Measurements from ENCODE around the gene LYZL2. TPM values are rescaled to one million over a fixed set of nuclear protein-coding genes. Genes with fewer than 3 reads are reported as not detected.
"Not testable (repeated sequence)": the region's sequence is repeated elsewhere in the genome, so short reads cannot be mapped to it uniquely, and the experiment has no call there.

Gene LYZL2
- total and polyA plus RNA-seq, 2 donors from 2014 or later, result not detected

DNA sequence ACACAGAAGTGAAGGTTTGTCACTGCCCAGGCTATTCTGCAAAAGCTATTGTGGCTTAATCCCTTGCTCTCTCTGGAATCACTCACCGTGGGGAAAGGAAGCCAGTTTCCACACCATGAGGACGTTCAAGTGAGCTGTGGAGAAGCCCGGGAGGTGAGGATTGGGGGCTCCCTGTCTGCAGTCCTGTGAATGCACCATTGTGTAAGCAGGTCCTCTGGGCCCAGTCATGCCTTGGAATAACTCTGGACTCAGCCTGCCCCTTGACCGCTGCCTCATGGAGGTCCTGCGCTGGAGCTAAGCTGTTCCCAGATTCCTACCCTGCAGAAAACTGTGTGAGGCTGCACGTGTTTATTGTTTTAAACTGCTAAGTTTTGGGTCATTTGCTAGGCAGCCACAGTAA is 33.5 kb downstream of the LYZL2 start:
- Histone ChIP-seq H3K4me3 (ENCODE audit: low read length in 3 of 3) (no peak overlapping the region), H3K9me3 (ENCODE audit: control insufficient read depth in 2 of 3, insufficient read depth in 1 of 3, low read length in 3 of 3) (no peaks in the 10 kb centered on the region), H3K9ac (ENCODE audit: low read length in 3 of 3) (no peak overlapping the region), H3K4me1 (ENCODE audit: control insufficient read depth in 2 of 3, insufficient read depth in 2 of 3, low read depth in 1 of 3, low read length in 3 of 3) (no peaks in the 10 kb centered on the region), H3K27me3 (ENCODE audit: control insufficient read depth, insufficient read depth, low read length) (no peaks in the 10 kb centered on the region), H3K27ac (ENCODE audit: low read depth in 2 of 2, low read length in 2 of 2) (no peak overlapping the region), H3K36me3 (ENCODE audit: control insufficient read depth in 2 of 3, insufficient read depth in 3 of 3, low read length in 3 of 3) (no peaks in the 10 kb centered on the region)
- TF ChIP-seq, protein P1, sequence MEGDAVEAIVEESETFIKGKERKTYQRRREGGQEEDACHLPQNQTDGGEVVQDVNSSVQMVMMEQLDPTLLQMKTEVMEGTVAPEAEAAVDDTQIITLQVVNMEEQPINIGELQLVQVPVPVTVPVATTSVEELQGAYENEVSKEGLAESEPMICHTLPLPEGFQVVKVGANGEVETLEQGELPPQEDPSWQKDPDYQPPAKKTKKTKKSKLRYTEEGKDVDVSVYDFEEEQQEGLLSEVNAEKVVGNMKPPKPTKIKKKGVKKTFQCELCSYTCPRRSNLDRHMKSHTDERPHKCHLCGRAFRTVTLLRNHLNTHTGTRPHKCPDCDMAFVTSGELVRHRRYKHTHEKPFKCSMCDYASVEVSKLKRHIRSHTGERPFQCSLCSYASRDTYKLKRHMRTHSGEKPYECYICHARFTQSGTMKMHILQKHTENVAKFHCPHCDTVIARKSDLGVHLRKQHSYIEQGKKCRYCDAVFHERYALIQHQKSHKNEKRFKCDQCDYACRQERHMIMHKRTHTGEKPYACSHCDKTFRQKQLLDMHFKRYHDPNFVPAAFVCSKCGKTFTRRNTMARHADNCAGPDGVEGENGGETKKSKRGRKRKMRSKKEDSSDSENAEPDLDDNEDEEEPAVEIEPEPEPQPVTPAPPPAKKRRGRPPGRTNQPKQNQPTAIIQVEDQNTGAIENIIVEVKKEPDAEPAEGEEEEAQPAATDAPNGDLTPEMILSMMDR (IDR thresholded peaks at IDR 0.05; ENCODE audit: borderline replicate concordance, extremely low read depth, insufficient read depth), result no peak
- no peak for FAIRE-seq
- no peak for DNase-seq
- intact Hi-C loops (cut with DNase I), result no loop called here

DNA sequence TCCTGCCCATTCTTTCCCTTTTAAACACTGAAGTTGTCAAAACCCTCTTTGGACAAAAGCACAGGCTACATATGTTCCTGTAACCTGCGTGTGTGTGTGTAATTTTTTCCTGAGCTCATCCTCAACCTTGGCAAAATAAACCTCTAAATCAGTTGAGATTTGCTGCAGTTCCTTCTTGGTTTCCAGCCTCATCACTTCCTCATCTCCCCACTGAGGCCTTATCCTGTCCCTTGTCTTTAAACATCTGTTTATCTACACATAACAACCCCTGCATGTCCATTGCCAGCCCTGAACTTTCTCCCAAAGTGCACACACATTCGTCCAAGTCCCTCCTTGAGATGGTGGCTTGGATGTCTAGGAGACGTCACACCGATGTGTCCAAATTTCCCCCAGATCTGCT is 35.5 kb downstream of the LYZL2 start:
- Histone ChIP-seq H3K4me3 (ENCODE audit: low read length in 3 of 3) (no peak overlapping the region), H3K4me1 (ENCODE audit: control insufficient read depth in 2 of 3, insufficient read depth in 2 of 3, low read depth in 1 of 3, low read length in 3 of 3) (no peaks in the 10 kb centered on the region), H3K27me3 (ENCODE audit: control insufficient read depth, insufficient read depth, low read length) (no peaks in the 10 kb centered on the region), H3K9ac (ENCODE audit: low read length in 3 of 3) (no peak overlapping the region), H3K27ac (ENCODE audit: low read depth in 2 of 2, low read length in 2 of 2) (no peak overlapping the region), H3K36me3 (ENCODE audit: control insufficient read depth in 2 of 3, insufficient read depth in 3 of 3, low read length in 3 of 3) (no peaks in the 10 kb centered on the region), H3K9me3 (ENCODE audit: control insufficient read depth in 2 of 3, insufficient read depth in 1 of 3, low read length in 3 of 3) (no peaks in the 10 kb centered on the region)
- TF ChIP-seq, protein P1 (IDR thresholded peaks at IDR 0.05; ENCODE audit: borderline replicate concordance, extremely low read depth, insufficient read depth), result no peak
- DNase-seq (peak in 1 of 5 donors; percentile 11), FAIRE-seq (no peak)
- intact Hi-C loops (cut with DNase I), result loop anchor here (5.0 kb wide), 1 partner anchor 202 kb away; no protein-coding TSS in a partner anchor

DNA sequence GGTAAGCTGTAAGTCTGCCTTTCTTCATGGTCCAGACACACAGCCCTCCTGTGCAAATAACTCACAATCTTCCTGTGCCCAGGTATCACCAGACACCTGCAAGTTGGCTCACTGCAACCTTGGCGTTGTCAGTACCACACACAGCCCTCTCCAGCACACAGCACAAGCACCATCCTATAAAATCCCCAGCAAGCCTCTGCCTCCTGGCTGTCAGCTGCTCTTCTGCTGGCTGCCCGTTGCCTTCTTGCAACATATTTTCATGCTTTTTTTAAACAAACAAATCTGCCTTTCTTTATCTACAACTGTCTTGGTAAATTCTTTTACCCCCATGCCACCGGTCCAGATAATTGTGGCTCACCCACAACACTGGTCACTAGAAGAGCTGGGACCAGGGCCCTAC is 36.8 kb downstream of the LYZL2 start:
- intact Hi-C loops (cut with DNase I), result loop anchor here (5.0 kb wide), 1 partner anchor 200 kb away; no protein-coding TSS in a partner anchor

DNA sequence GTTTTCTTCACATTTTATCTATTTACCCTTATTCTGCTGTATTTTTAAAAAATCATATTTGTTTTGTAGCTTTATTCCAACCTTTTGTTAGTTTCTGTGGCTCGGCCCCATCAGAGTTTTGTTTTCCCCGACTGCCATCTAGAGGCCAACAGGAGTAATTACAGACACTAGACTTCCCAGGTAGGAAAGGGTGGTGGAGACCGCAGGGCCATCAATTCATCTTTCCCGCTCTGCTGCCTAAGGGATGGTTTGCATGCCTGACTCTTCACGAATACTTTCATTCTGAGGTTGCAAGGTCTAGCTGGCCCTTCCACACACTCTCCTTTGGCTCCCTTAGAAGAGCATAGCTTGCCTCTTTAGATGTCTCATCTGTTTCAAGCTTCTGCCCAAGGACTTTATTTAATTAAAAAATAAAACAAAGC is 38.3 kb downstream of the LYZL2 start:
- Histone ChIP-seq H3K9ac (ENCODE audit: low read length in 3 of 3) (no peak overlapping the region), H3K4me3 (ENCODE audit: low read length in 3 of 3) (no peak overlapping the region), H3K4me1 (ENCODE audit: control insufficient read depth in 2 of 3, insufficient read depth in 2 of 3, low read depth in 1 of 3, low read length in 3 of 3) (no peaks in the 10 kb centered on the region), H3K9me3 (ENCODE audit: control insufficient read depth in 2 of 3, insufficient read depth in 1 of 3, low read length in 3 of 3) (no peaks in the 10 kb centered on the region), H3K36me3 (ENCODE audit: control insufficient read depth in 2 of 3, insufficient read depth in 3 of 3, low read length in 3 of 3) (no peaks in the 10 kb centered on the region), H3K27ac (ENCODE audit: low read depth in 2 of 2, low read length in 2 of 2) (no peak overlapping the region), H3K27me3 (ENCODE audit: control insufficient read depth, insufficient read depth, low read length) (no peaks in the 10 kb centered on the region)
- TF ChIP-seq, protein P1 (IDR thresholded peaks at IDR 0.05; ENCODE audit: borderline replicate concordance, extremely low read depth, insufficient read depth), result peak; percentile 74
- intact Hi-C loops (cut with DNase I), result loop anchor here (5.0 kb wide), 1 partner anchor 199 kb away; no protein-coding TSS in a partner anchor
- FAIRE-seq, result peak; percentile 50
- DNase-seq, result peak in 4 of 5 donors; percentile 52 to 84 (median 69)

More for the DNA sequence above, 36.8 kb downstream of the LYZL2 start:
- H3K27me3 ChIP-seq (ENCODE audit: control insufficient read depth, insufficient read depth, low read length); H3K36me3 ChIP-seq (ENCODE audit: control insufficient read depth in 2 of 3, insufficient read depth in 3 of 3, low read length in 3 of 3); H3K4me3 ChIP-seq (ENCODE audit: low read length in 3 of 3); H3K27ac ChIP-seq (ENCODE audit: low read depth in 2 of 2, low read length in 2 of 2); H3K9ac ChIP-seq (ENCODE audit: low read length in 3 of 3); DNase-seq; H3K9me3 ChIP-seq (ENCODE audit: control insufficient read depth in 2 of 3, insufficient read depth in 1 of 3, low read length in 3 of 3); FAIRE-seq; H3K4me1 ChIP-seq (ENCODE audit: control insufficient read depth in 2 of 3, insufficient read depth in 2 of 3, low read depth in 1 of 3, low read length in 3 of 3): not testable (repeated sequence)

All from kidney (tissue), 14 donors.